ENCODE results near the gene NDST4.

The NDST4 gene

GRCh38 chr4:115149106-115149505 is 35.7 kb upstream of the NDST4 start (continued):
- TF ChIP-seq OSR1 (CRISPR knock-in tag; IDR thresholded peaks at IDR 0.05) (no peak), CSDC2 (CRISPR knock-in tag; IDR thresholded peaks at IDR 0.05) (no peak), POU6F1 (CRISPR knock-in tag; IDR thresholded peaks at IDR 0.05; ENCODE audit: borderline replicate concordance, low read depth) (no peak), ZNF565 (CRISPR knock-in tag; conservative IDR thresholded peaks at IDR 0.05; ENCODE audit: low read depth) (no peak)

- no peak for ATAC-seq
- no peak for TF ChIP-seq PPARA (CRISPR knock-in tag; IDR thresholded peaks at IDR 0.05; ENCODE audit: borderline replicate concordance)
- TF ChIP-seq POU6F1 (CRISPR knock-in tag; IDR thresholded peaks at IDR 0.05; ENCODE audit: borderline replicate concordance, low read depth) = no peak
- no peak for TF ChIP-seq ZNF565 (CRISPR knock-in tag; conservative IDR thresholded peaks at IDR 0.05; ENCODE audit: low read depth)
- no peak for TF ChIP-seq ESRRG (CRISPR knock-in tag; IDR thresholded peaks at IDR 0.05)
- TF ChIP-seq PATZ1 (CRISPR knock-in tag; IDR thresholded peaks at IDR 0.05; ENCODE audit: borderline replicate concordance) = no peak
- TF ChIP-seq ZNF70 (CRISPR knock-in tag; IDR thresholded peaks at IDR 0.05) = no peak
- TF ChIP-seq BACH2 (CRISPR knock-in tag; IDR thresholded peaks at IDR 0.05; ENCODE audit: borderline replicate concordance) = no peak
- no peak for TF ChIP-seq ZNF8 (CRISPR knock-in tag; IDR thresholded peaks at IDR 0.05)
Observed at GRCh38 chr4:115145393-115146160, 32.2 kb upstream of the NDST4 start.

GRCh38 chr4:115128037-115128436 is 14.6 kb upstream of the NDST4 start:
- TF ChIP-seq CREB5 (CRISPR knock-in tag; IDR thresholded peaks at IDR 0.05; ENCODE audit: low read depth) = no peak
- no peak for TF ChIP-seq RARB (CRISPR knock-in tag; IDR thresholded peaks at IDR 0.05)
- TF ChIP-seq ARNTL (CRISPR knock-in tag; IDR thresholded peaks at IDR 0.05; ENCODE audit: borderline replicate concordance, low read depth) = no peak
- TF ChIP-seq OSR1 (CRISPR knock-in tag; IDR thresholded peaks at IDR 0.05) = no peak
- no peak for TF ChIP-seq ZFP30 (CRISPR knock-in tag; IDR thresholded peaks at IDR 0.05)
- no peak for ATAC-seq

GRCh38 chr4:115126491-115126890 is 13.1 kb upstream of the NDST4 start:
- ATAC-seq = no peak
- no peak for TF ChIP-seq CREB5 (CRISPR knock-in tag; IDR thresholded peaks at IDR 0.05; ENCODE audit: low read depth)
- TF ChIP-seq TOX (CRISPR knock-in tag; IDR thresholded peaks at IDR 0.05; ENCODE audit: borderline replicate concordance) = no peak
- TF ChIP-seq OSR1 (CRISPR knock-in tag; IDR thresholded peaks at IDR 0.05) = no peak
- no peak for TF ChIP-seq SNAI2 (CRISPR knock-in tag; IDR thresholded peaks at IDR 0.05)
- no peak for TF ChIP-seq ZNF565 (CRISPR knock-in tag; conservative IDR thresholded peaks at IDR 0.05; ENCODE audit: low read depth)
- no peak for TF ChIP-seq TSHZ2 (CRISPR knock-in tag; IDR thresholded peaks at IDR 0.05)
- no peak for TF ChIP-seq ZC3H10 (CRISPR knock-in tag; IDR thresholded peaks at IDR 0.05)
- no peak for TF ChIP-seq RARB (CRISPR knock-in tag; IDR thresholded peaks at IDR 0.05)
- TF ChIP-seq POU6F1 (CRISPR knock-in tag; IDR thresholded peaks at IDR 0.05; ENCODE audit: borderline replicate concordance, low read depth) = no peak
- no peak for TF ChIP-seq BACH2 (CRISPR knock-in tag; IDR thresholded peaks at IDR 0.05; ENCODE audit: borderline replicate concordance)
- TF ChIP-seq ZFP30 (CRISPR knock-in tag; IDR thresholded peaks at IDR 0.05) = no peak
- TF ChIP-seq CSDC2 (CRISPR knock-in tag; IDR thresholded peaks at IDR 0.05) = no peak
- no peak for TF ChIP-seq ZFP3 (CRISPR knock-in tag; IDR thresholded peaks at IDR 0.05)
- no peak for TF ChIP-seq CSRNP3 (CRISPR knock-in tag; IDR thresholded peaks at IDR 0.05)

Measured in SK-N-SH treated with all-trans-retinoic acid at 6 μM for 48 hours (cell line).